ENCODE measurements around the gene PPM1B. TPM values are rescaled to one million over a fixed set of nuclear protein-coding genes. Genes with fewer than 3 reads are reported as not detected.
A peak's percentile ranks its signal among the peaks of the same experiment; 100 is the strongest.
"Not testable (repeated sequence)": the region's sequence is repeated elsewhere in the genome, so short reads cannot be mapped to it uniquely, and the experiment has no call there.

Gene PPM1B
- total RNA-seq, 1 donor from 2014 or later = 51.6 TPM

DNA sequence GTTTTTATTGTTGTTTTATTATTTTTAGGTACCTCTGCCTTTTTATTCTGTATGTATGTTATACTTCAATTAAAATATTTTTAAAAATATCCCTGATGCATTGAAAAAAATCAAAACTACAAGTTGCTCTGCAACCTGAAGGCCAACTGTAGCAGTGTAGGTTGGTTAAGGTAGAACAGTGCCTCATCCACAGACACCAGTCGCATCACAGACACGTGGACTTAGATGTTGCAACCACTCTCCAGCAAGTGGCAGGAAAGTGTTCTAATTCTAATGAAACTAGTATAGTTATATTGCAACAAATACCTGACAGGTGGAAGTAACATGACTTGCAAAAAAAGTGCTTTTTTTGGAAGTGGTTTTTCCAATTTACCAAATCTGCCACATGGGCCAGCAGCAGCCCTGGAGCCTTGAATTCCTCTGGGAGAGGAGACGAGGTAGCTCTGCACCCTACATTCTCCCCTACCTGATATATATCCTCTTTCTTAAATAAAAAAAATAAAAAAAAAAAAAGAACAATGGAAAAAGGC is 78.2 kb downstream of the PPM1B start:
- DNase-seq (ENCODE audit: low read depth) = no peak

GRCh38 chr2:44247924-44248323 is 79.2 kb downstream of the PPM1B start:
- DNase-seq (ENCODE audit: low read depth) = no peak

- DNase-seq (ENCODE audit: low read depth) = not testable (repeated sequence)
Measured at GRCh38 chr2:44249269-44249668, 80.6 kb downstream of the PPM1B start.

DNA sequence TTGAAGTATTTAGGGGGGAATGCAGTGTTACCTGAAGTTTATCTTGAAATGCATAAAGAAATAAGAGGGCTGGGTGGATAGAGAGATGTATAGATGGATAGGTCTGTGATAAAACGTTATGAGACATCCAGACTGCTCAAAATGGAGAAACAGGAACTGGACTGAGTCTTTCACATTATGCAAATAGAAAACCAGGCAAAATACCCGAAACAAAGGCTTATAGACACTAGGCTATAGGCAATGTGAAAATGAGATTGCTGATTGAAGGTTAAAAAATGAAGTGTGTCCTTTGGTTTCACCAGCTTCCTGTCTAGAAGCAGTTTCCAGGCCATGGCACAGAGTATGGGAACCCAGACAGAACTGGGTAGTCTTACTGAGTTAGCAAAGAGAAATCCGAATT is 81.7 kb downstream of the PPM1B start:
- DNase-seq (ENCODE audit: low read depth) = no peak

GRCh38 chr2:44254023-44254422 is 85.3 kb downstream of the PPM1B start:
- no peak for DNase-seq (ENCODE audit: low read depth)

DNA sequence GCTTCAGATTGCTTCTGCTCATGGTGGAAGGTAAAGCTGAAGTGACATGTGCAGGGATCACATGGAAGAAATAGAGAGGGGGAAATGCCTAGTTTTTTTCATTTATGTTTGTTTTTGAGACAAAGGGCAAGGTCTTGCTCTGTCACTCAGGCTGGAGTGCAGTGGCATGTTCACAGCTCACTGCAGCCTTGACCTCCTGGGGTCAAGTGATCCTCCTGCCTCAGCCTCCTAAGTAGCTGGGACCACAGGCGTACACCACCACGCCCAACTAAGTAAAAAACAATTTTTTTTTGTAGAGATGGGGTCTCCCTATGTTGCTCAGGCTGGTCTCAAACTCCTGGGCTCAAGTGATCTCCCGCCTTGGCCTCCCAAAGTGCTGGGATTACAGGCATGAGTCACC is 87.0 kb downstream of the PPM1B start:
- DNase-seq (ENCODE audit: low read depth) = not testable (repeated sequence)

DNA sequence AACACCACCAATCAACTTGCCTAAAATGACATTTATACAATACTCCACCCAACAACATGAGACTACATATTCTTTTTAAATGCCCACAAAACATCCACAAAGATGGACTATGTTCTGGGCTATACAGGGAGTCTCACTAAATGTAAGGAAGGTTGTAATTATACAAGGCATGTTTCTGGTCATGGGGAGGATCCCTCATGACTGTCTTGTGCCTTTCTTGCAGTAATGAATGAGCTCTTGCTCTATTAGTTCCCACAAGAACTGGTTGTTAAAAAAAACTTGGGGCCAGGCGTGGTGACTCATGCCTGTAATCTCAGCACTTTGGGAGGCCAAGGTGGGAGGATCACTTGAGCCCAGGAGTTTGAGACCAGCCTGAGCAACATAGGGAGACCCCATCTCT is 89.1 kb downstream of the PPM1B start:
- not testable (repeated sequence) for DNase-seq (ENCODE audit: low read depth)

GRCh38 chr2:44267269-44267795 is 98.7 kb downstream of the PPM1B start:
- DNase-seq (ENCODE audit: low read depth) = no peak

DNA sequence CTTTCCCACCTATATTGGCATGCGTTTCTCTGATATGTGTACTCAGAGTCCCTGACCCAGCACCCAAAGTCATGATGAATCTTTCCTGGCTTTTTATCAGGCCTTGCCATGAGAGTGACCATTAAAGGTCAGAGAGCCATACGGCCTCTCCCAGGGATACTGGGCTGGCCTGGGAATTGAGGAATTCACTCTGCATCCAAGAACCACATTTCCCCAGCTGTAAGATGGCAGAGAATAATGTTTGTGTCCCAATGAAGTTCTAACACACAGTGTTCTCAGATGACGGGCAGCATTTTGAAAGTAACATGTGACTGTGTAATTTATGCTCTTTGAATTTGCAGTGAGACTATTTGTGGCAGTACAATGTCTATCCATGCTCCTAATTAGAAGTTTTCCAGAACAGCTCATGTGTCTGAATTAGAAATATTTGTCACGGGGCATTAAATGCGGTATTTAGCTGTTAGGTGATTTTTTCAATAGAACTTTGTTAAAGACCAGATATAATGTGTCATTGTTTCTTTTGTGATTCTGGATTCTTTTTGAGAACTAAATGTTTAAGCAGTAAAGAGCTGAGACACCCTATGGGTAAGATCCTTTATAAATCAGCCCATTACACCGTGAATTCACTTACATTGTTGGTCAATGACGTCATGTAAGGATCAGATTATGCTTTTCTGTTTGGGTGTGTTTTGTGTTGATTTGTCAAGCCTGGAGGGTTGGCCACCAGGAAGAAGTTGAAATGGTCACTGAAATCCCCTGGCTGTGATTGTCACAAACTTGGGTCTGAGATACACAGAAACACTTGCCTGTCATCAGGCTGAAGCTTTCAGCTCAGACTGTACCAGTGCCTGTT is 99.3 kb downstream of the PPM1B start:
- DNase-seq (ENCODE audit: low read depth) = peak; percentile 69

DNA sequence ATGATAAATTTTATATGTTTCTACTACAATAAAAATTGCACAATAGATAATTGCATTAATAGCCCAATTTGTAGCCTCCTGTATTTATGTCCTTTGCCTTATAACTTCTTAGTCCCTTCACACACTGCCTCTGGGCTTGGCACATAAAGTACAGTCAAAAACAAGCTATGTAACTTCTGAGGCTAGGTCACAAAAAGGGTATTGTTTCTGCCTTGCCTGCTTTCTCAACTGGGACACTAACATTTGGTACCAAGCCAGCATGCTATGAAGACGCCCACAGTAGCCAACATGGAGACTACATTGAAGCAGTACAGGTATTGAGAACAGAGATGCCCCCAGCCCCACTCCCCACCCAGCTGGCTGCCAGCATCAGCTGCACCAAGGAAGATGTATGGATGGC is 101.2 kb downstream of the PPM1B start:
- DNase-seq (ENCODE audit: low read depth) = no peak

DNA sequence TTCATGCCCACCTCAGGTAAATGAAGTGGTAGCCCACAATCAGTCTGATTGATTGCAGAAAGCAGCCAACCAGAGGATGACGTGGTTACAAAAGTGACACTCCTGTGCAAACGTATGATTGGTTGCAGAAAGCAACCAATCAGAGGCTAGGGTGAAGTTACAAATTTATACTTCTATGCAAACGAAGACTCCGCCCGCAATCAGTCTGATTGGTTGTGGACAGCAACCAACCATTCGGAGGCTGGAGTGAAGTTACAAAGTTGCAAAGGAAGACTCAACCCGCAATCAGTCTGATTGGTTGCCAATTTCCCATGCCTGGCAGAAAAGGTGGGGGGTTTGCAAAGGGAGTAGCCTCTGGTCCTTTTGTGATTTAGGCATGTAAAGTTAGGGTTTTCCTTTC is 102.6 kb downstream of the PPM1B start:
- DNase-seq (ENCODE audit: low read depth) = no peak

GRCh38 chr2:44273076-44273475 is 104.4 kb downstream of the PPM1B start:
- DNase-seq (ENCODE audit: low read depth) = no peak

DNA sequence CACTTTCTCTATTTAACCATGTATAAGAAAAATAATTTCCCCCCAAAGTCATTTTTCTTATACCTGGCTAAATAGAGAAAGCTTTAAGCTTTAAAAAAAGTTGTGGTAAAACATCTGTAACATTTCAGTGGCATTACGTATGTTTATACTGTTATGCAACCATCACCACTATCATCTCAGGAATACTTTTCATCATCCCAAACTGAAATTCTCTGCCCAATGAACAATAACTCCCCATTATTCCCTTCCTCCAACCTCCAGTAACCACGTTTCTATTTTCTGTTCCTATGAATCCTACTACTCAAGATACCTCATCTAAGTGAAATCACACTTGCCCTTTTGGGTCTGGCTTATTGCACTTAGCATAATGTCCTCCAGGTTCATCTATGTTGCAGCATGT is 104.9 kb downstream of the PPM1B start:
- no peak for DNase-seq (ENCODE audit: low read depth)

DNA sequence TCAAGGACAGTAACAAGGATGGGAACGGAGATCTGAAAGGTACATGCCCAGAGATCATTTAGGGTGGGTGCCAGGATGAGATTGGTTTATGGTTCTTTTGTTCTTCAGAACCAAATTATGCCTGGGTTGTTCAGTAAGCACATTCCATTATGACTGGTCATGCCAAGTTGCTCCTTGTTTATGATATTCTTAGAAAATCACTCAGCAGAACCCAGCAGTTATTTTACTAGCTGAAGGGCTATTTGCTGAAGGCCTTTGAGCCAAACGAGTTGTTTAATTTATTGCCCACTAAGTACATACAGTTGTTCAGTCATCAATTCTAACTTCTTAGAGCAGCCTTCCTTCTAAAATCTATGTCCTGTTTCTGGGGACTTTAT is 107.2 kb downstream of the PPM1B start:
- peak; percentile 67 for DNase-seq (ENCODE audit: low read depth)

- DNase-seq (ENCODE audit: low read depth) = no peak
Measured at GRCh38 chr2:44277541-44277940, 108.9 kb downstream of the PPM1B start.

GRCh38 chr2:44280869-44281268 is 112.2 kb downstream of the PPM1B start:
- no peak for DNase-seq (ENCODE audit: low read depth)

Other genes starting within 250 kb of the PPM1B start
- gene LRPPRC, start 172.9 kb upstream of the PPM1B start, total RNA-seq = 76.8 and 80.3 TPM in 2 replicates
- not detected in 2 replicates for gene SLC3A1, start 106.6 kb downstream of the PPM1B start, total RNA-seq
- gene PREPL, start 192.6 kb downstream of the PPM1B start, total RNA-seq = 258 and 369 TPM in 2 replicates
- gene CAMKMT, start 193.1 kb downstream of the PPM1B start, total RNA-seq = 7.9 and 12.2 TPM in 2 replicates

Measured in myocyte (in vitro differentiated cells).